Lower leg skin (tissue), 3 donors: ENCODE results near the gene LCN2.

Source experiments
- CTCF ChIP-seq, 3 donors: fragments of 450-650 bp; IDR thresholded peaks; one replicate each; pipeline ENCODE4 v1.5.1; 2016; ENCODE audit warnings: antibody characterized with exemption in 3 of 3, mild to moderate bottlenecking in 3 of 3, moderate library complexity in 2 of 3
- POLR2A ChIP-seq, 2 donors: fragments of 450-650 bp; IDR thresholded peaks; one replicate each; pipeline ENCODE4 v1.6.1; 2016 to 2017; ENCODE audit warnings: antibody characterized with exemption in 2 of 2, mild to moderate bottlenecking in 1 of 2, moderate library complexity in 1 of 2

DNA sequence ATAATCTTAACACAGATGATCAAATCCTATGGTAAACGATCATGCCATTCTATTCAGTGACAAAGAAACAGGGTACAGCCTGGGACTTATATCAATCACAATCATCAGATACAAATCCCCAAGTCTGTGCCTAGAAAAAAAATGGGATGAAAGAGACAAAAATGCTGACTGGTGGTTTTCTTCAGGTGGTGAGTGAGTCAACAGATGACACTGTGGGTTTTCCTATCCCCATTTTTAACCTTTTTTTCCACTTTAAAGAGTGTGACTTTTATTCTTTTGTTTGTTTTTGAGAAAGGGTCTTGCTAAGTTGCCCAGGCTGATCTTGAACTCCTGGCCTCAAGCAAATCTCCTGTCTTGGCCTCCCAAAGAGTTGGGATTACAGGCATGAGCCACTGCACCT lies 39.0 kb downstream of the LCN2 start:
- TF ChIP-seq CTCF (IDR thresholded peaks at IDR 0.05) = no peak
- TF ChIP-seq POLR2A (IDR thresholded peaks at IDR 0.05) = no peak
